T-helper 9 cell (primary cell): ENCODE results near the gene DHX35.

Source experiments
- DNase-seq: peaks from one replicate; pipeline ENCODE4 v3.0.0-alpha.2; 2020

Gene DHX35

DNA sequence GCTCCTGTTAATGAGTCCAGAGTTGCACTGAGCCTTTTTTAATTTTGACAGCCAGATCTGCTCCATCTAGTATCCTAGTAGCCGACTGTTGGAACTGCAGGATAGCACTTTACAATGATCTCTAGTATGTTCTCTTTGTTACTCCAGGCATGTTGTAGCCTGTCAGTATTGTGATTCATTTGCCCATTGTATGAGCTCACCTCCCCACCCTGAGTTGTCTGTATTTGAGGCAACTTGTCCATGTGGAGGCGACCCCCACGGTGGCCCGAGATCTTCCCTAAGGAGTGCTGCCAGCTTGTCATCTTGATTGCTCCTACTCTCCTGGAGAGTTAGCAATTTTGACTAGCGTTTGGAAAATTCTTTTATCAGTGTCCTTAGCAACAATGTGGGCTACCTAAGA lies 67.2 kb downstream of the DHX35 start:
- no peak for DNase-seq

DNA sequence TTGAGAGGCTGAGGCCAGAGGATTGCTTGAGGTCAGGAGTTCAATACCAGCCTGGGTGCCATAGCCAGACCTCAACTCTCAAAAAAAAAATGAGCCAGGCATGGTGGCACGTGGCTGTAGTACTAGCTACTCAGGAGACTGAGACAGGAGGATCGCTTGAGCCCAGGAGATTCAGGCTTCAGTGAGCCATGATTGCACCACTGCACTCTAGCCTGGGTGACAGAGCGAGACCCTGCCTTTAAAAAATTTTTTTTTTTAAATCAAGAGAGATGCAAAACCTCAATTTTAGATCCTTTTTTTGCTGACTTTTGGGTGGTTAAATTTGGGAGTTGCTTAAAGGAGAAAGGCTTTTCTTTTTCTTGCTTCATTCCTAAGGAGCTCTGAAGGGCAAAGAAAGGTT lies 70.9 kb downstream of the DHX35 start:
- no peak for DNase-seq

DNA sequence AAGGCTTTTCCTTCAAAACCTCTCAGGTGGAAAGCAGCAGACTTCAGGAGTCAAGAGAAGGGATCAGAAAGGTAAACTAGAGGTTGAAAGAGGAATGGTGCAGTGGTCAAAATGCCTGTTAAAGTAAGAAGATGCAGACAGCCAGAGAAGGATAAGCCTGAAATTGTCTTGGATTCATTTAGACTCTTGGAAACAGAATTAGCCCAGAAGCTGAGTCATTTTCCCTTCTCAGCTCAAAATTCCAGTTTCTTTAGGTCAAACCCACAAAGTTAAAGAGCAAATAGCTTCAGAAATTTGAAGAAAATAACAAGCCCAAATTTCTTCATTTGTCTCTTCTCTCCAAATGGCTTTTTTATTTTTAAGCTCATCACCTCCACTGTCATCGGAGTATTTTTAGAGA lies 73.9 kb downstream of the DHX35 start:
- no peak for DNase-seq

DNA sequence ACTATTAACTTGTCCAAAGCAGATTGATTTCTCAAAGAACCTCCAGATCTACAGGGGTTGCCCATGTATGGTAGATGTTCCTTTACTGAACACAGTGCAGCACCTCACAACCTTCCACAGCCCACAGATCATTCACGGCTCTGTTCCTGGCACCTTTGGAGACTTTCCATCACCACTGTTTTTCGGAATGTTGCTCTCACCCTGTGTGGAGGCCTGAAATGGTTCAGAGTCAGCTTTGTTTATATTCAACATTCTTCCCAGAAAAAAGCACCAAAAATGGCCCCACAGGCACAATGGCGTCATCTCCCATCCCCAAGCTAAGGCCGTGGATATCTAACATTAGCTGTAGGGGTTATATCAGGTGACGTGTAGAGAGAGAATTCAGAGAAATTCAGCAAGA lies 74.7 kb downstream of the DHX35 start:
- no peak for DNase-seq

DNA sequence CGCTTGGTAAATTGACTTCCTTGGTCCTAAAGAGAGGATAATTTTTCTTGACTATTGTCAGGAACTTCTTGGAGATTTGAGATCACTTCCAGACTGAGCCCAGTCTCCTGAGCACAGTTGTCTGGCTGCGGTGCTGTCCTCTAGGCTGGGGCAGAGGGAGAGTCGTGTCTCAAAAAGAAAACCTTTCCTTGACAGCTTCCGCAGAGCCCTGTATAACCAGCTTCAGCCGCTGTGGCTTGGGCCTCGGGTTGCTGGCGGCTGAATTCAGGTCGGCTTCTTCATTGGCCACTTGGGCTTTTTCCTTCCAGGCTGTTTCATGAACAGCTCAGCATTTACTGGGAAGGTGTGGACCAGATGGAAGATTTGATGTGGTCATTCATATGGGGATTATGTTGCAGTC lies 75.9 kb downstream of the DHX35 start:
- DNase-seq, result no peak

DNA sequence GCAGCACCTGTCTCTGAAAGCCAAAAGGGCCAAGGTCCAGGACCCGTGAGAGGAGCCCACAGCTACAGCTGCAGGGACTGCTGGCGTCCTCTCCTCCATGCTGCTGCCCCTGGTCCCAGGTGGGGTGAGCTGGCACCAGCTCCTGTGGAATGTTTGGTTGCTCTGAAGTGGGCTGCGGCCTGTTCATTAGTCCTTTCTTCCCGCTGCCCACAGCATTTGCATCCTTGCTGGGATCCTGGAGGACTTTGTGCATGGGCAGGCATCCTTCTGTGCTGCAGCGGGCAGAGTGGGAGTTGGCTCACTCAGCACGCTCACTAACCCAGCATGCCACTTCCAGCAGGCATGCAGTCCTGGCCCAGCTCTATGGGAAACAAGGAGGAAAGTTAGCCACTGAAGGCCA lies 76.4 kb downstream of the DHX35 start:
- DNase-seq, result no peak

DNA sequence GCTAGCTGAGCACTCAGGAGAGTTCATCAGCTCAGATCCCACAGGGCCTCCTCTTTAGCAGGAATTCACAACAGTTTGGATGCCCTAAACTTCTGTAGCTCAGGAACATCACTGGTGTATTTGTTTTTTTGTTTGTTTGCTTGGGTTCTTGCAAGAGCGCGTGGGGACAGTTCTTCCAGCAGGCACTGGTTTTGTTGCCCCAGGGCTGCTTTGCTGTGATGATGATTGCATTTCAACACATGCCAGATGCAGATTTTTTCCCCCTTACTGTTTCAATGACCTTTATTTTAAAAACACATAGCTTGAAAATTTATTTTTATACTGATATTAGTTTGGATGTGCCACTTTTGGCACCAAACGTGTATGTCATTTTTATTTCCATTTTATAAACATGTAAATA lies 77.1 kb downstream of the DHX35 start:
- DNase-seq, result no peak

DNA sequence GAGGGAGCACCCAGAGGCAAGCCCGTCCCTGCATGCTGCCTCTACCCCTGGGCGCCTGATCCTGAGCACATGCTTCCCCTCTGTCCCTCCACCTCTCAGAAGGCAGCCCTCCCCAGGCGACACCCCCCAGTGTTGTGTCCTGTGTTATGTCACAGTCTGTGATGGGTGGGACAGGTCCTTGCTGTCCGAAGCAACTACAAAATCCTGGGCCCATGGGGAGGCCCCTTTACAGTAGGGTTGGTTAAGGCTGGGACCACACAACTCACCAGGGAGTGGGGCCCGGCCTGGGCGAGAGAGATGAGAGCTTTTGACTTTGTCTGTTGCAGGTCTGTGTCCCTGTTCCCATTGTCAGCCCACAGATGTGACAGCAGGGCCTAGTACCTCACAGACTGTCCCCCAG lies 78.0 kb downstream of the DHX35 start:
- DNase-seq, result no peak

DNA sequence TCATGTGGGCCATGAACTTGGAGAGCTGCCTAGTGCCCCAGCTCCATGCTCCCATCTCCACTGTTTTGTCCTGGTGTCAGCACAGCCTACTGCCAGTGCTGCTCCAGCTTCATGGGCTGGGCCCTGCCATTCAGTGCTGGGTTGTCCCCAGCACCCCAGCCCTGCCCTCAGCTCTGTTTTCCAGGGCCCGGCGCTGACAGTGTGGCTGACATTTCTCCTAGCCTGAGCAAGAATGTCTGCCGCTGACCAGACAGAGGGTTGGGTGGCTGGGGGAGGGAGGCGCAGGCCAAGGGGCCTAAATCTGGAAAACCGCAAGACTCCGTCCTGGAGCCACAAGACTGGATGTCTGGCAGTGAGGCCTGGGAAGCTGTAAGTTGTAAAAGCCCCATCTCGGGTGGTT lies 78.9 kb downstream of the DHX35 start:
- no peak for DNase-seq

DNA sequence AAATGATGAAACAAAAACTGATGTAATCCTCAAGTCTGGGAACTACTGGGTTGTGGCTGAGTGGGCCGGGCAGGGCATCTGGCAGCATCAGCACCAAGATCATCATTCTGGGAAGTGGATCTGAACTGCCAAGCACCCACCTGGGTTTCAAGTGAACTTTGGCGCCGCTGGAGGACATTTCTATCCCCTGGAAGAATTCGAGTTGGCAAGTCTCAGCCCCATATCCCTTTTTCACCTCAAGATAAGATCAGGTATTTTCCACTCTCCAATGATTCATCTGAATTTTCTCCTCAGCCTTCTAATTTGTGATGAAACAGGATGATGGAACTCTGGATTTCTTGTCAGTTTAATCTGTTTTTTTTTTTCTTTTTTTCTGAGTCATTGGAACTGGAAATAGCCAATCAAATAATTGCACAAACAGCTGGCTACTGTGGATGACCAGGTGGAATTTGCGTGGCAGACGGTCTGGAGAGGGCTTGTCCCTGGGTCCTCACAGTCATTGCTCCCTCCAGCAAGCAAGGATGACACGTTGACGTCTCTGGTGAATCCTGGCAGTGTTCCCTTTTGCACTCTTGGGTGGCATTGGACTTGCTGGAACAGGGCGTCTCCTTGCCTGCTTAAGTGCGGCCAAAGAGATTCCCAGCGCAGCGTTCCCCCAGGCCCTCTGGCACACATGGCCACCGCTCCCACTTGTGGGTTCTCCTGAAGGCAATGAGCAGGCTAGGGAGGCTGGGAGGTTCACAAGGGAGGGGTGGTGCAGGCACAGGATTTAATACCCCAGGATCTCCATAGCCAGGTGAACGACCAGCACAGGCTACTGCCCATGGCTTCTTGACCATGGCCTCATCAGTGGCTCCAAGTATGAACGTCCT lies 80.4 kb downstream of the DHX35 start:
- no peak for DNase-seq

DNA sequence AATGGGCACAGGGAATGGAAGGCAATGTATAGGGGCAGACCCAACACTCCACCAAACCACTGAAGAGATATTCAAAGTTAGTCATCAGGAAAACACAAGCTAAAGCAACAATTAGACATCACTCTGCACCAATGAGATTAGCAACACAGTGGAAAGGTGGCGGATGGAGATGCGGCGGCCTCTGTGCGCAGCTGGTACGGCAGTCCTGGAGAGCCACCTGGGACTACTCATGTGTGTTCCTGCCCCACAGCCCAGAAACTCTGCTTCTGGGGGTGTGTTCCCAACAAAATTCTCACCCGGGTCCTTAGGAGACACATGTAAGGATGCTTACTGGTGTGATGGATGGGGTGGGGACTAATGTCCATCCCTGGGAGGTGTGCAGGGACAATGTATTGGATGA lies 82.4 kb downstream of the DHX35 start:
- no peak for DNase-seq

DNA sequence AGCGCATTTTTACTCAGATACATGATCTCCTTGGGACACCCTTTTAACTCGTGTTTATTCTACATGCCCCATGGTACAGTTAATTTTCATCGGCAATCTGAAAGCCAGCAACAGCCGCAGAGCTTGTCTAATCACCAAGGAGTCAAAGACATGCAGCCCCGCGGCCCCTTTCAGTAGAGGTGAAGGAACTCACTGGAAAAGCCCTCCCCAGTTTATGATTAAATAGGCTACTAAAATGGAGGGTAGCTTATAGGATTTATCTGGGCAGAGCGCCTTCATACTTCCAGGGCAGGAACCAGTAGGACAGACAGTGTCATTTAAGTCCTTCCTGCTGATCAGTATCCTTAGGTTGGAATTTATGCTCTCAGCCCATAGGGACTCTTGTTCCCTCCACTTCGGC lies 83.5 kb downstream of the DHX35 start:
- DNase-seq, result no peak

DNA sequence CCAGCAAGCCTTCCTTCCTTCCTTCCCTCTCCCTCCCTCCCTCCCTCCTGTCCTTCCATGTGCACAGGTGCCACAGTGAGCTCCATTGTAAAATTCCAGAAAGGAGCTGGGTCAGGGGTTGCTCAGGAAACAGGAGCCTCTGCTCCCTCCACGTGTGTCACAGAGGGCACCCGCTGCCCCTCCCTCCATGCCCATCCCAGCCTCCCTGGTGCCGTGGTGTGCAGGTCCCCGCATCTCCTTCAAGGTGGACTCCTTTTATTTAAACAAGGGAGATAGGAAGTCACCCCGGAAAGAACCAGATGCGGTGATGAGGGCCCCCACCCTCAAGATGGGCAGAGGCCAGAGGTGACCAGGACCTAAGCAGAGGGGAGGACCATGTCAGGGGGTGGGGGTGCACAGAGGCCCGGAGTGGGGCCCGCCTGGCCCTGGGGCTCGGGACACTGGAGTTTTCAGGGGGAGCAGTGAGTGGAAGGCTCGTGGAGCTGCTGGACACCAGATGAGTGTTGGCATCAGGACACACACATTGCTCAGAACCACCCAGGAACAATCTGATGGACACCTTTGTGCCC lies 85.4 kb downstream of the DHX35 start:
- DNase-seq, result no peak

DNA sequence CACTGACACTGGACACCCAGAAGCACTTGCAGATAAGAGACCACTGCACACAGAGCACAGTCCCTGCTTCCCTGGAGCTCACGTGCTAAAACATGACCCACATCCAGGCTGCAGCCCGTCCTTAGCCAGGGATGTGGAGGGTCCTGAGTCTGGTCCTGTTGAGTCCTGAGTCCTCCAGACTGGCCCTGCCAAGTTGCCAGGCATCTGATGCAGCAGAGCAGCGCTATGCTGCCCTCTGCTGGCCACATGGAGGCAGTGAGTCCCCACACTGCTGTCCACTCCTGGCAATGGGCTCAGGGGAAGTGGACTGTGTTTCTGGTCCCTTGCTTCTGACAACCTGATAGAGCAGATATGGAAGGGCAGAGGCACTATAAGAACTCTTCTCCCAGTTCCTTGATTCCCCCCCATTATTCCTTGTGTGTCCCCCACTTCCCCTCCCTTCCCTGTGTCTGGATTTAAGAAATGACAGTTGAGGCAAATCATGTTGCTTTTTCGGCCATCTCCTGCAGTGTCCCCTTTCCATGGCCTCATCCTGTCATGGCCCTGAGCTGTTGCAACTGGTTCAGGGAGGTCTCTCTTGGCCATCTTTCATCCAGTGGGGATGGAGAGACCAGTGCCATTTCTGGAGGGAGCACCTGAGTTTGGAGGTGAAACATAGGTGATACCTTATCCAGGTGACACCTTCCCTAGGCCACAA lies 86.0 kb downstream of the DHX35 start:
- peak; percentile 62 for DNase-seq

DNA sequence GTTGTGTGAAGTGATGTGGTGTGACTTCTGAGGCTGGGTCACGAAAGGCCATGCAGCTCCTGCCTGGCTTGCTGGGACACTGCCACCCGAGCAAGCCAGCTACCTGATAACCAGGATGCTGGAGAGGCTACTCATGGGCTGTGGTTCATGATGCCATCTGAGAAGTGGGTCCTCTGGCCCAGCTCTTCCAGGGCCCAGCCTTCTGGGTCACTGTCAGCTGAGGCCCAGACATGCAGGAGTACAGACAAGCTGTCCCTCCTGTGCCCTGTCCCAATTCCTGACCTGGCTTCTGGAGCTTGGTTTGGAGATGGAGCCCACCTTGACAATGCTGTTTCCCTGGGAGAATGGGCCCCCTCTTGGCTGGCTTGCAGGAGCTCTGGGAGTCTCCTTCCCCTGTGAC lies 87.0 kb downstream of the DHX35 start:
- no peak for DNase-seq

DNA sequence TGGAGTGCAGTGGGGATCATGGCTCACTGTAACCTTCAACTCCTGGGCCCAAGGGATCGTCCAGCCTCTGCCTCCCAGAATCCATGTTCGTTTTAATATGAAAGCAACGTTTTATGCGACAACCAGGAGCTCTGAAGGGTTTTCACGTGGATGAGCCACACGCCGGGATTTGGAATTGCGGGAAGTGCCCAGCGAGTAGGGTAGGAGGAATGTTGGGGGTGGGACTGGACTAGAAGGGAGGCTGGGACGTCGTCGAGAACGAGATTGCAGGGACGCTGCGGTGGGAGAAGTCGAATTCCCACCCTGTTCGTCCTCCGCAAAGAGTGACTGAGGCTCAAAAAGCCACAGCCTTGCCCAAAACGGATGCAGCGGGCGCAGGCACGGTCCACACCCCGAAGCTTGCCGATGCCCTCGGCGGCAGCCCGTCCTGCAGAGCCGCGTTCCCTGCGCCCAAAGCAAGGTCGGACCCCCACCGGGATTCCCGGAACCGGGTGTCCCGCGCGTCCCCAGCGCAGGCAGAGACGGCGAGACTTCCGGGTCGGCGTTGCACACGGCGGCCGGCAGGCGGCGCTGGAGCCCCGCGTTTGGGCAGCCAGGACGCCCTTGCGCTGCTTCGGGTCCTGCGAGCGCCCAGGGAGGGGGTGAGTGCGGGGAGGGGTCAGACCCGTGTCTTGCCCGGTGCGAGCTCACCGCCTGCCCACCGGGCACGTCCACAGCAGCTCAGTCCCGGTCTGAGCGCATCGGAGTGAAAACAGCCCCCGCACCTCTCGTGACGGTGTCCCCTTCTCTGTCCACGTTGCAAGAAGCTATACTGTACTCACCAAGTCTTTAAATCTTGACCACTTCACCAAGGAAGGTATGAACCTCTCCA lies 87.8 kb downstream of the DHX35 start:
- peak; percentile 74 for DNase-seq

DNA sequence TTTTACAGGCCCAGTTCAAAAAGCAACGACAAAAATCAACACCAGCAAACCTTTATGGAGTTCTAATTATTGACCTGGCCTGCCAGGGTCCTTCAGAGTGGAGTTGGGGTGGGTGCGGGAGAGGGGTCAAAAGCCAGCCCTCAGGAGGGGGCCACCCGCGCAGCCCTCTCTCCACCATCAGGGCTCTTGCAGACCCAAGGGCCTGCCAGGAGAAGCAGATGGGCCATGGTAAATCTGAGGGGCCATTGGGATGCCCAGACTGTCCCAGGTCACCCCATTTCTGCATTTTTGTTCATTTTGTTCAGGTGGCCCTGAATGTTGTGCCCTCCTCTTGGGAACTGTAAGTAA lies 88.4 kb downstream of the DHX35 start:
- DNase-seq, result no peak

DNA sequence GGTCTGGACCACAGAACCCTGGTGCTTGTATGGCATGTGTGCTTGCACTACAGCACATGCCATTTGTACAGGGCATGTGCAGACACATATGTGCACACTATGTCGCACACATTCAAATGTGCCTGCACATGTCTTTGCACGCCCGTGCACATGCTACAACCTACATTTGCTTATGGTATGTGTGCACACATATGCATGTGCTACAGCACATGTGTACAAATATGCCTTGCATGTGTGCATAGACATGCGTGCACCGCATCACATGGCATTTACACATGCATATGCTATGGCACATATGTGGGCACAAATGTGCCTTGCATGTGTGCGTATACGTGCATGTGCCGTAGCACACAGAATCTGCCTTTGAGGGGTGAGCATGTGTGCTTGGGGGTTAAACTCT lies 90.5 kb downstream of the DHX35 start:
- DNase-seq, result no peak

DNA sequence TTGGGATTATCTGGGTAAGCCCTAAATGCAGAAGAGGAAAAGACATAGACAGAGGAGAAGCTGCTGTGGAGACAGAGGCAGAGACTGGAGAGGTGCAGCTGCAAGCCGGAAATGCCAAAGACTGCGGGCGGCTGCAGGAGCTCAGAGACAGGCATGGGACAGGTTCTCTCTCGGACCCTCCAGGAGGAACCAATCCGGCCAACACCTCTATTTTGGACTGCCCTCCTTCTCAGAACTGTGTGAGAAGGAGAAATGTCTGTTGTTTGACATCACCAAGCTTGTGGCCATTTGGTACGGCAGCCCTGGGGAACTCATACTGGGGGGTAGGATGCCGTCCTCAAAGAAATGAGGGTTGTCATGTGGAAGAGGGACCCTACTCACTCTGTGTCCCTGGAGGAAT lies 95.0 kb downstream of the DHX35 start:
- no peak for DNase-seq

DNA sequence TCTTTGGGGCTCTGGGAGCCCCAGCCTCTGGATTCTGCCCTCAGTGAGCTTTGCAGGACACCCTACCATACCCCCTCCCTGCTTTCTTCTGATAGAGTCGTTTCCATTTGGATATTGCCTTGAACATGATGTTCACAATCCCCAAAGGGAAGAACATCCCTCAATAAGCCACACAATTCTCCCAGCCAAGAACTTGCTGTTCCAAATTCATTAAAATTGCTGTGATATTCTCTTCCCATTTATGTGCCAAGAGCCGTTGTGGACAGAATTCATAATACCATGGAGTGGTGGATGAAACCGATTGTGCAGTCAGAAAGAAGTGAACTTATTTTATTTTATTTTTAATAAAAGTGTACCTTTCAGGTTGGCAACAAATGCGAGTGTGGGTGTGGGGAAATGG lies 95.8 kb downstream of the DHX35 start:
- DNase-seq, result no peak

DNA sequence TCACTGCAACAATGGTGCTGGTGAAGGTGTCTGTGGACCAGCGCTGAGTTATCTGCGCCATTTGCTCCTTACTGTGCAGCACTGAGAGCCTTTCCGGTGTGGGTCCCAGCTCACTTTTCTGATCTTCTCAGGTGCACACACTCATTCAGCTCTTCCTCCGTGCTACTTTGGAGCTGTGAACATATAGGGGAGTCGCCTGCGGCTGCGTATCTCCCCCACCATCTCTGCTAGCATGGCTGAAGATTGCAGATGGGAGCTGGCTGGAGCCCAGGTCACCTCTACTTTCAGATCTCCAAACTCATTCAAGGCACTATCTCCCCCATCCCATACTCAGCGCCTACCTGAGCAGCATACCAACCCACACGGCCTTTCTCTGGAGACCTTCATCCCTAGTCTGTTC lies 96.9 kb downstream of the DHX35 start:
- DNase-seq, result no peak

DNA sequence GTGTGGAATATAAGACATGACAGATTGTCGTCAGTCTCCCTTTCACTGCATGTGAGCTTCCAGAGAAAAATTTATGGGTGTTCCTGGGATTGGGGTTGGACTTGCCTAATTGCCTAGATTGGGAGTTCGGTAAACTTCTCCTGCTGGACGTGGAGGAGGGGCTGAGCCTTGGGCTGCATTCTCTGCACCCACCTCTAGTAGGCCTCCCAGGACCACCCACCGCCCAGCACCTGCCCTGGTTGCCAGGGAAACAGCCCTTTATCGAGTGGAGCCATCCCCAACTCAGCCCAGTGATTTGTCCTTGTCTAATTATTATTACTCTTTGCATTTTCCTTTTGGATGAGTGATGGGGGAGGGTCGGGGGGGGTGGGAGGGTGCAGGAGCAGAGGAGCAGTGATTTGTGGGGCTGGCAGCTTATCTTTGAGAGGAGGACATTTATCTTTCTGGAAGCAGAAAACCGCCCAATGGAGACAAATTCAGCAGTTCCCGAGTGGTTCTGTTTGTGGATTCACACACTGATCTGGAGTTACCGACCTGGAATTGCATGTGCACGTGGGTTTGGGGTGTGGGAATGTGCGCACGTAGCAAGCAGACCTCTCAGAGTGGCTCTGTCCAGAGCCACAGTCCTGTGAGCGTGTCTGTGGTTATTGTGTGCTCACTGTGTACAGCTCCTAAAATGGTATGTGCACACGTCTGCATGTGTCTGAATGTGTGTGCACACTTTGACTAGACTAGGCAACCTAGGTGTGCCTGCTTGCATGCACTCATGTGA lies 104.5 kb downstream of the DHX35 start:
- no peak for DNase-seq
